Erythroblast (primary cell): Measurements from ENCODE around the gene BBS4.

Source experiments
- DNase-seq, 2 experiments: peaks; one replicate each; lab custom pipeline; 2025; lab: John Stamatoyannopoulos, UW
- GATA1 ChIP-seq: IDR thresholded peaks from 2 replicates; pipeline ENCODE4 v1.6.1; 2011; ENCODE audit warnings: low read depth, mild to moderate bottlenecking, control low read depth, low read length, moderate library complexity
- POLR2A ChIP-seq: IDR thresholded peaks from 2 replicates; pipeline ENCODE4 v1.6.1; 2011; ENCODE audit warnings: mild to moderate bottlenecking, low read length

The BBS4 gene

GRCh38 chr15:72728821-72729220 is 42.8 kb downstream of the BBS4 start:
- no peak for DNase-seq
- TF ChIP-seq POLR2A: no peak
- no peak for TF ChIP-seq GATA1

GRCh38 chr15:72732086-72732485 is 46.1 kb downstream of the BBS4 start:
- DNase-seq: no peak
- TF ChIP-seq GATA1 (no peak), POLR2A (no peak)

GRCh38 chr15:72732516-72732915 is 46.5 kb downstream of the BBS4 start:
- TF ChIP-seq POLR2A: no peak
- no peak for TF ChIP-seq GATA1
- no peak for DNase-seq

GRCh38 chr15:72733941-72734738 is 48.1 kb downstream of the BBS4 start:
- no peak for DNase-seq
- no peak for TF ChIP-seq POLR2A
- no peak for TF ChIP-seq GATA1

GRCh38 chr15:72735111-72735510 is 49.1 kb downstream of the BBS4 start:
- no peak for DNase-seq
- TF ChIP-seq GATA1 (no peak), POLR2A (no peak)

GRCh38 chr15:72737061-72737460 is 51.1 kb downstream of the BBS4 start:
- DNase-seq: no peak
- no peak for TF ChIP-seq POLR2A
- no peak for TF ChIP-seq GATA1

GRCh38 chr15:72737723-72738122 is 51.7 kb downstream of the BBS4 start:
- no peak for DNase-seq
- TF ChIP-seq GATA1 (no peak), POLR2A (no peak)

GRCh38 chr15:72740219-72740618 is 54.2 kb downstream of the BBS4 start:
- DNase-seq: no peak
- no peak for TF ChIP-seq POLR2A
- no peak for TF ChIP-seq GATA1

- TF ChIP-seq GATA1 (no peak), POLR2A (no peak)
- no peak for DNase-seq
Measured at GRCh38 chr15:72749700-72750099, 63.7 kb downstream of the BBS4 start.

- DNase-seq: no peak
- TF ChIP-seq POLR2A (no peak), GATA1 (no peak)
Measured at GRCh38 chr15:72751751-72752455, 65.9 kb downstream of the BBS4 start.

- TF ChIP-seq POLR2A (no peak), GATA1 (no peak)
- no peak for DNase-seq
Measured at GRCh38 chr15:72754096-72754495, 68.1 kb downstream of the BBS4 start.

- no peak for DNase-seq
- TF ChIP-seq POLR2A (no peak), GATA1 (no peak)
Measured at GRCh38 chr15:72758182-72758581, 72.2 kb downstream of the BBS4 start.

GRCh38 chr15:72760590-72761260 is 74.7 kb downstream of the BBS4 start:
- TF ChIP-seq POLR2A: no peak
- TF ChIP-seq GATA1: no peak
- no peak for DNase-seq

GRCh38 chr15:72764656-72765055 is 78.6 kb downstream of the BBS4 start:
- no peak for TF ChIP-seq GATA1
- TF ChIP-seq POLR2A: no peak
- DNase-seq: no peak
